NT2/D1 (cell line): Measurements from ENCODE around the gene CRB1.

Source experiments
- DNase-seq: peaks from one replicate; pipeline ENCODE4 v3.0.0-alpha.2; 2011; ENCODE audit warnings: low read depth, low spot score
- H3K27me3 ChIP-seq: 2 replicates; pipeline ENCODE4 v1.6.0; 2011; ENCODE audit warnings: mild to moderate bottlenecking; ENCODE audit not compliant: insufficient read length, insufficient read depth
- H3K36me3 ChIP-seq: 2 replicates; pipeline ENCODE4 v1.6.1; 2011; ENCODE audit warnings: mild to moderate bottlenecking, low read length, mixed read lengths; ENCODE audit not compliant: insufficient read depth, insufficient read length
- H3K4me1 ChIP-seq: 2 replicates; pipeline ENCODE4 v1.5.1; 2011; ENCODE audit not compliant: insufficient read depth, insufficient read length
- H3K4me3 ChIP-seq: 2 replicates; pipeline ENCODE4 v1.5.1; 2011; ENCODE audit warnings: low read depth; ENCODE audit not compliant: insufficient read length
- H3K9ac ChIP-seq: 2 replicates; pipeline ENCODE4 v1.6.0; 2011; ENCODE audit warnings: low read depth; ENCODE audit not compliant: insufficient read length
- H3K9me3 ChIP-seq: 2 replicates; pipeline ENCODE4 v1.5.1; 2011; ENCODE audit warnings: mild to moderate bottlenecking, low read length; ENCODE audit not compliant: insufficient read depth
- SUZ12 ChIP-seq: IDR thresholded peaks from 2 replicates; pipeline ENCODE4 v1.6.1; 2011; ENCODE audit not compliant: insufficient read length, insufficient read depth; ENCODE audit errors: extremely low read depth
- YY1 ChIP-seq: IDR thresholded peaks from 2 replicates; pipeline ENCODE4 v1.6.1; 2011; ENCODE audit not compliant: insufficient read length, insufficient read depth
- ZNF274 ChIP-seq: IDR thresholded peaks from 2 replicates; pipeline ENCODE4 v1.6.1; 2011; ENCODE audit warnings: mild to moderate bottlenecking, low read depth, low read length

CRB1 gene

DNA sequence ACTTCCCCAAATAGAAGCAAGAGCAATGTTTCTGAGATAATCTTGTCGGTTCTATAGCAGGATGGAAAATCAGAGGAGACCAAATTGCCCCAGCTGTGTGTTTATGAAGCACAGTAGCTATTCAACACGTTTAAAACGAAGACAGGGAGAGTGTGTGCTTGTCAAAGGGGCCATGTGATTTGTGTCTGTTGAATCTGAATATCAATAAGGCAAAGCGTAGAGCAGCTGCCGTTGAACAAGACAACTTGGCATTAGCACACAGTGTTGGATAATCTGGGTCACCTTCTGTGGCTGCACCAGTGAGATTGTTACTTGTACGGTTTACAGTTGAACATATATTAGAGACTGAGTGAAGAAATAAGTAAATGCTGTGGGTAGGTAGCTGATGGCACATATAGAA lies 1.0 kb downstream of the CRB1 start:
- H3K27me3 ChIP-seq: no peaks in the 10 kb centered on the region
- no peak overlapping the region for H3K4me3 ChIP-seq
- DNase-seq: no peak
- TF ChIP-seq YY1 (no peak), SUZ12 (no peak), ZNF274 (no peak)
- H3K4me1 ChIP-seq: peaks cover 1% of the 10 kb centered on the region
- no peaks in the 10 kb centered on the region for H3K9me3 ChIP-seq
- H3K9ac ChIP-seq: no peak overlapping the region
- no peaks in the 10 kb centered on the region for H3K36me3 ChIP-seq

DNA sequence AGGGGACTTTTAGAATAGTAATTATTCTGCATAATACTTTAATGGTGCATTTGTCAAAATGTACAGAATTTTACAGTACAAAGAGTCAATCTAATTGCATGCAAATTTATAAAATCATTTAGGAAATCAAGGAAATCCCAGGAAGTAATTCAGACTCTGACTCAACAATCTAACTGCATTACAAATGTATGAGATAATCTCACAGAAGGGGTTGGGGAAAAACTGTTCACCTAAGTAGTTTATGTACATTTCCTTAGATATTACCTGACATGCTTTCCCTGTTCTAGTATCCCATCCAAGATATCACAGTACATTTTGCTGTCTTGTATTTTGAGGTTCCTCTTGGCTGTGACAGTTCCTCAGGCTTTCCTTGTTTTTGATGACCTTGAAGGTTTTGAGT lies 4.7 kb downstream of the CRB1 start:
- Histone ChIP-seq H3K9ac (no peak overlapping the region), H3K4me1 (peaks cover 1% of the 10 kb centered on the region), H3K27me3 (no peaks in the 10 kb centered on the region), H3K4me3 (no peak overlapping the region), H3K9me3 (no peaks in the 10 kb centered on the region), H3K36me3 (no peaks in the 10 kb centered on the region)
- TF ChIP-seq SUZ12 (no peak), ZNF274 (no peak), YY1 (no peak)
- no peak for DNase-seq

DNA sequence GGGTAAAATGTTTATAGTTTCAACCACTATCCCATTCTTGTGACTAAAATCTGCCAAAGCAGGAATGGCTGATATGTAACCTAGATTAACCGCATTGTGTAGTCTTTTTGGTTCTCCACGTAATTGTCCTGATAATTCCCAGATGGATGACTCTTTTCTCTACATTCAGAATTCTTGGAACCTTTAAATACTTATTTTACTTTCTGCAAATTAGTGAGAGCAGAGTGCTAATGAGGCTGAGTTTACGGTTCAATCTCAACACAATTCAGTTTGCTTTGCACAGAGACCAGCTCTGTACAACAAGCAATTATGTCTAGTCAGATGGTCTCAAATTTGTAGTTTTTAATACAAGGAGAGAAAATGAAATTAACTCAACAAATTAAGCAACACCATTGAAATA lies 9.1 kb downstream of the CRB1 start:
- Histone ChIP-seq H3K27me3 (no peaks in the 10 kb centered on the region), H3K36me3 (no peaks in the 10 kb centered on the region), H3K9ac (no peak overlapping the region), H3K9me3 (no peaks in the 10 kb centered on the region), H3K4me3 (no peak overlapping the region), H3K4me1 (no peaks in the 10 kb centered on the region)
- TF ChIP-seq ZNF274 (no peak), SUZ12 (no peak), YY1 (no peak)
- DNase-seq: no peak

DNA sequence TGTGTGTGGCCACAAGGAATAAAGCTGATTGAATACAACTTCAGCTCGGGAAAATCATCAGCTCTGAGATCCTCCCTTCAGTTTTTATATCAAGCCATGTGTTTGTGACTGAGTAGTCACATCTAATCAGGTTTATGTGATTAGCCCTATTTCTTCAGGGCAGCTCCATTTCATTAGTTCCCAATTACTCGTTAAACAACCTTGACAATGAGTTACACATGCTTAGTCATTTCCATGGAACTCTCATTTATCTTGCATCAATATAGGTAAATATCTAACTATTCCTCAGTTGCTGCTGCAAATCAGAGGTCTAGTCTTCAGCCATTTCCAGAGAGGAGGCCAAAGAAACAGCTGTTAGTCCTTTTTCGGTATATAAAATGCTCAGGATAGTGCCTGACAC lies 16.3 kb downstream of the CRB1 start:
- no peak overlapping the region for H3K4me3 ChIP-seq
- no peak for DNase-seq
- H3K36me3 ChIP-seq: no peaks in the 10 kb centered on the region
- no peaks in the 10 kb centered on the region for H3K4me1 ChIP-seq
- TF ChIP-seq ZNF274 (no peak), SUZ12 (no peak), YY1 (no peak)
- H3K9me3 ChIP-seq: no peaks in the 10 kb centered on the region
- no peak overlapping the region for H3K9ac ChIP-seq
- H3K27me3 ChIP-seq: no peaks in the 10 kb centered on the region

DNA sequence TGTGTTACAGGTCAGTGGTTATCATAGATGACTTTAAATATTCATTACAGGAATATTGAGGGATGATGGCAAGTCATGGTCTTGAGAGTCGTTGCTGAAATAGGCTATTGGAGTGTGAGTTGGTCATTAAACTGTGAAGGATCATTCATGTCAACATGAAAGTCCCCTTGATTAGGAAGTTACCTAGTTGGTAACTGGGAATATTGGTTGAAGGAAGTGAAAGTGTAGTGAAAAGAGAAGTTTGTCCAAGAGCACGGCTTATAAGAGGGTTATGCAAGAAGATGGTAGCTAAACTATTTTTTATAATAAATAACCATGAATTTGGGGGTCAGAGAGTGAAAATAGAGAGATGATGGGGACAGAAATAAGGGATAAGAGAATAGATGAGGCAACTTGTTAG lies 16.9 kb downstream of the CRB1 start:
- no peaks in the 10 kb centered on the region for H3K9me3 ChIP-seq
- no peak overlapping the region for H3K9ac ChIP-seq
- H3K27me3 ChIP-seq: no peaks in the 10 kb centered on the region
- DNase-seq: no peak
- no peaks in the 10 kb centered on the region for H3K36me3 ChIP-seq
- no peaks in the 10 kb centered on the region for H3K4me1 ChIP-seq
- no peak for TF ChIP-seq ZNF274
- TF ChIP-seq SUZ12: no peak
- TF ChIP-seq YY1: no peak
- H3K4me3 ChIP-seq: no peak overlapping the region

DNA sequence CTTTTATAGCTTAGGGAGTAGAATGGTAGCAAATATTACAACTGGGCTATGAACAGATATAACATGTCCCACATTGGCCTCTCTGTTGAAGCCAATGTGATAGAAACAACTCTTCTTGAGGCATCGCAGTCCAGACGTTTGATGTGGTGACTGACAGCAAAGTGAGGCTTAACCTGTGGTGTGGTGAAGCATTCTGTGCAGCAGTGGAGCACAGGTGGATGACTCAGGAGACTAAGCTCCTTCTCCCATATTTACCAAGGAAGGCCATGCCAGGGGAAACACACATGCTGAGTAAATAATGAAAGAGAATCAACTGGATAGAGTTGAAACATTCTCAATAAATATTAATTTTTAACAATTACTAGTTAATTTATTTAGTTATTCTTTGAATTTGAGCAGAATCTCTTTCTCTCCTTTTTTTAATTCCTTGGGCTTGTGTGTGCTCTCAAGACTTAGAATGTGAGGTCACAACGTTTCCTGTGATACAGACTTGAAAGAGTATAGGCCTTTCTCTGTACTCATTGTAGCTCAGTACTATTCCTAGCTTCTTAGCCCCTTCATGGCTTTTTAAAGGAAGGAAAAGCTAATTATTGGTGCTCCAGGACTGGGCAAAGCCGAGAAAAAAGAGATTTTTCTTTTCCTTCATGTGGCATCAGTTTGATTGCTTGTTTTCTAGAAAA lies 17.6 kb downstream of the CRB1 start:
- Histone ChIP-seq H3K27me3 (no peaks in the 10 kb centered on the region), H3K36me3 (no peaks in the 10 kb centered on the region), H3K4me3 (no peak overlapping the region), H3K9ac (no peak overlapping the region), H3K4me1 (no peaks in the 10 kb centered on the region), H3K9me3 (no peaks in the 10 kb centered on the region)
- TF ChIP-seq ZNF274 (no peak), SUZ12 (no peak), YY1 (no peak)
- DNase-seq: no peak

DNA sequence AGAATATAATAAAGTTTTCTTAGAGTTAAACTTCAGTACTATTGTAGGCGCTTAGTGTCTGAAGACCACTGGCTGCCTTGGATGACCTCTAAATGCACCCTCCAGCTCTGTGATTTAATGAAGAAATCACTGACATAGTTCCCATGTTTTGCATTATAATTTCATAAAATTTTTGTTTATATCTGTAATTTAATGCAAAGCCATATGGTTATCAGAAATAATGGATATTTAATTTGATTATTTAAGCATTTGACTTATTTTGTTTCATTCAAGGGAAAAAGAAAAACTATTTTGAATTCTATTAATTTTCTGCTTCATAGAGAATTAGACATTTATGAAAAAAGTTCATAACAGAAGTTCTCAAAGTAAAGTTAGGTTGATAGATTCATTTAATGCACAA lies 18.6 kb downstream of the CRB1 start:
- H3K27me3 ChIP-seq: no peaks in the 10 kb centered on the region
- H3K4me1 ChIP-seq: no peaks in the 10 kb centered on the region
- no peaks in the 10 kb centered on the region for H3K36me3 ChIP-seq
- no peak overlapping the region for H3K9ac ChIP-seq
- no peak overlapping the region for H3K4me3 ChIP-seq
- TF ChIP-seq YY1 (no peak), SUZ12 (no peak), ZNF274 (no peak)
- no peaks in the 10 kb centered on the region for H3K9me3 ChIP-seq
- no peak for DNase-seq

DNA sequence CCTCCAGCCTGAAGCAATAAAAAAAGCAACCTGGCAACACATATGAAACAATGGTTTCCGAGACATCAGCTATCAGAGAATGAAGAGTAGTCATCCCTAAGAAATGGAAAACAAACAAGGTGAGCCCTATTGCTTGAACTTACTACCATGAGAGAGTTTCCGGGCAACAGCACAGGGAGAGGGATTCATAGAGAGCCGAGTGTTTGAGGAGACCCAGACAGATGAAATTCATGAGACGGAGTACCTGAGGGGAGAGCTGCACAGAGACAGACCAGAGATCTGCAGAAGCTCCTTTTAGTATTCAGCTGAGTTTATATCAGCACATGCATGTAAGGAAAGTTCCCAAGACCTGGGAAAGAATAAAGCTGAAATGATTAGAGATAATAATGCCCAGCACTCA lies 19.8 kb downstream of the CRB1 start:
- DNase-seq: no peak
- H3K9ac ChIP-seq: no peak overlapping the region
- no peaks in the 10 kb centered on the region for H3K9me3 ChIP-seq
- no peaks in the 10 kb centered on the region for H3K27me3 ChIP-seq
- no peaks in the 10 kb centered on the region for H3K36me3 ChIP-seq
- no peak overlapping the region for H3K4me3 ChIP-seq
- TF ChIP-seq ZNF274 (no peak), SUZ12 (no peak), YY1 (no peak)
- H3K4me1 ChIP-seq: no peaks in the 10 kb centered on the region
